T-helper 1 cell treated with Interleukin-12 subunit alpha and Interleukin-12 subunit beta and Interleukin-4 antibody, amounts not matched to agents 30 μg/mL and 1 μg/mL, for 36 hours (primary cell): Measurements from ENCODE around the gene VAMP8.
"Not testable (repeated sequence)": the region's sequence is repeated elsewhere in the genome, so short reads cannot be mapped to it uniquely, and the experiment has no call there.

Source experiments
- H3K27ac Mint-ChIP-seq: one replicate; pipeline ENCODE4 v1.8.0; 2021; ENCODE audit warnings: mild to moderate bottlenecking, mixed read lengths
- H3K27me3 Mint-ChIP-seq: one replicate; pipeline ENCODE4 v1.8.0; 2021; ENCODE audit warnings: low read depth, mixed read lengths
- H3K36me3 Mint-ChIP-seq: one replicate; pipeline ENCODE4 v1.8.0; 2021; ENCODE audit warnings: low read depth, mixed read lengths
- H3K4me1 Mint-ChIP-seq: one replicate; pipeline ENCODE4 v1.8.0; 2021; ENCODE audit warnings: low read depth, mixed read lengths
- H3K4me3 Mint-ChIP-seq: one replicate; pipeline ENCODE4 v1.8.0; 2021; ENCODE audit warnings: mild to moderate bottlenecking, moderate library complexity, mixed read lengths
- H3K9me3 Mint-ChIP-seq: one replicate; pipeline ENCODE4 v1.8.0; 2021; ENCODE audit warnings: mixed read lengths

VAMP8 gene

DNA sequence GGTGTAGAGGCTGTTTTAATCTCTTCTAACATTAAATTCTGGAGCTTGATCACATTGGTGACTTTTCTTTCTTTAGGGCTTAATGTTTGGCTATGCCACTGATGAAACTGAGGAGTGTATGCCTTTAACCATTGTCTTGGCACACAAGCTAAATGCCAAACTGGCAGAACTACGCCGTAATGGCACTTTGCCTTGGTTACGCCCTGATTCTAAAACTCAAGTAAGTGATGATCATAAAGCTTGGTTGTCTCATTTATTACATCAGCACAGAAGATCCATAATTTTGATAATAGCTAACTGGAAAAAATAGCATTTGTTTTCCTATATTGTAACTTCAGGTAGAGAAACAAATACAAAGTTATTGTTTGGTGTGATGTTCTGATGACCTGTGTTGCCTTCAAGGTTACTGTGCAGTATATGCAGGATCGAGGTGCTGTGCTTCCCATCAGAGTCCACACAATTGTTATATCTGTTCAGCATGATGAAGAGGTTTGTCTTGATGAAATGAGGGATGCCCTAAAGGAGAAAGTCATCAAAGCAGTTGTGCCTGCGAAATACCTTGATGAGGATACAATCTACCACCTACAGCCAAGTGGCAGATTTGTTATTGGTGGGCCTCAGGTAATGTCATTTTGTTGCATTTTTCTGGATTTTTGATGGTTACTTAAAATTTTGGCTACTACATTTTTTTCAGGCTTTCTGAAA, 35.5 kb upstream of the VAMP8 start:
- Mint-ChIP-seq H3K27me3 (no peaks in the 10 kb centered on the region), H3K36me3 (peaks cover 57% of the 10 kb centered on the region), H3K4me1 (peaks cover 45% of the 10 kb centered on the region), H3K27ac (peak overlapping the region; percentile 34), H3K4me3 (peak overlapping the region; percentile 92), H3K9me3 (no peaks in the 10 kb centered on the region)

DNA sequence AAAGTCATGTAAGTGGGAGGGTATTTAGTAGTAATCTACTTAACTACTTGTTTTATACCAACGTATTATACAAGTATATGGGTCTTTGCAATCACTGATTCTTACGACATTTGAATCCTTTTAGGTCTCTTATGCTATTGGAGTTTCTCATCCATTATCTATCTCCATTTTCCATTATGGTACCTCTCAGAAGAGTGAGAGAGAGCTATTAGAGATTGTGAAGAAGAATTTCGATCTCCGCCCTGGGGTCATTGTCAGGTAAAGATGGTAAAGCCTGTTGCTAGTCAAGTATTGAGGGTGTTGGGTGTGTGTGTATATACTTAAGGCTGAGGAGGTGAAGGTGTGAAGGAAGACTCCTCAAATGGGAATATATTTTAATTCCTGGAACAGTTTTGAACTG, 34.6 kb upstream of the VAMP8 start:
- no peaks in the 10 kb centered on the region for H3K27me3 Mint-ChIP-seq
- peaks cover 58% of the 10 kb centered on the region for H3K36me3 Mint-ChIP-seq
- no peaks in the 10 kb centered on the region for H3K9me3 Mint-ChIP-seq
- no peak overlapping the region for H3K4me3 Mint-ChIP-seq
- peaks cover 41% of the 10 kb centered on the region for H3K4me1 Mint-ChIP-seq
- H3K27ac Mint-ChIP-seq, result no peak overlapping the region

DNA sequence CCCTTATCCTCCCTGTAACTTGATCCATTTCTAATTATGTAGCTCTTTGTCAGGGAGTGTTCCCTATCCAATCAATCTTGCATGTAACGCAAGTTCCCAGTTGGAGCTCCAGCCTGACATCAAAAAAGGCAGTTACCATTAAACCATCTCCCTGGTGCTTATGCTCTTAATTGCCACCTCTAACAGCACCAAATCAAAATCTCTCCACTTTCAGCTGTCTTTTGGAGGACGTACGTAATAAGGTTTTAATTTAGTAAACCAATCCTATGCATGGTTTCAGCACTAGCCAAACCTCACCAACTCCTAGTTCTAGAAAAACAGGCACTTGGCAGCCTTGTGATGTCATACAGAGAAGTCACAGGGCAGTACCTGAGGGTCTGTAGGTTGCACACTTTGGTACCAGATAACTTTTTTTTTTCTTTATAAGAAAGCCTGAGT, 33.1 kb upstream of the VAMP8 start:
- not testable (repeated sequence) for H3K27ac Mint-ChIP-seq, H3K27me3 Mint-ChIP-seq, H3K4me3 Mint-ChIP-seq, H3K9me3 Mint-ChIP-seq
- Mint-ChIP-seq H3K4me1 (peaks cover 41% of the 10 kb centered on the region), H3K36me3 (peaks cover 61% of the 10 kb centered on the region)

DNA sequence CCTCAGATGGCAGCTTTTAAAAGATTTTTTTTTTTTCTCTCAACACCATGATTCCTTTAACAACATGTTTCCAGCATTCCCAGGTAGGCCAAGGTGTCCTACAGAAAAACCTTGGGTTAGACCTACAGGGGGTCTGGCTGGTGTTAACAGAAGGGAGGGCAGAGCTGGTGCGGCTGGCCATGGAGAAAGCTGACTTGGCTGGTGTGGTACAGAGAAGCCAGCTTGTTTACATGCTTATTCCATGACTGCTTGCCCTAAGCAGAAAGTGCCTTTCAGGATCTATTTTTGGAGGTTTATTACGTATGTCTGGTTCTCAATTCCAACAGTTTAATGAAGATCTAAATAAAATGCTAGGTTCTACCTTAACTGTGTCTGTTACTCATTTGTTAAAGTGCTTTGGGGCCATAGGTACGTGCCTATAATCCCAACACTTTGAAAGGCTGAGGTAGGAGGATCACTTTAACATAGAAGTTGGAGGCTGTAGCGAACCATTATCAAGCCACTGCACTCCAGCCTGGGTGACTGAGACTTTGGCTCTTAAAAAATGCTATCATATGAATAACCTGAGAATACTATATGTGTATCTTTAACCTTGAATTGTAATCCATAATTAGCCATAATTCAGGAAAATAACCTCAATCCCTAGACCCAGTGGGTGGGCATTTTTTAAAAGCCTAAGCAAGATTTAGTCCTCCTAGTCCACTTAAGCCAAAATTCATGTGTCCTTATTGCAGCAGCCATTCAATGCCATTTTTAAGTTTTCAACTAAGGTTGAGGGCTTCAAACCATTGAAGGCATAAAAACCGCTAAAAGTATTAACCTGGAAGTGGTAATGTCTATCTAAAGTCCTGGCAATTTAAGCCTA, 32.2 kb upstream of the VAMP8 start:
- not testable (repeated sequence) for H3K9me3 Mint-ChIP-seq, H3K27me3 Mint-ChIP-seq, H3K27ac Mint-ChIP-seq, H3K4me3 Mint-ChIP-seq
- Mint-ChIP-seq H3K4me1 (peaks cover 37% of the 10 kb centered on the region), H3K36me3 (peaks cover 59% of the 10 kb centered on the region)

- peaks cover 31% of the 10 kb centered on the region for H3K4me1 Mint-ChIP-seq
- H3K27ac Mint-ChIP-seq, result no peak overlapping the region
- no peaks in the 10 kb centered on the region for H3K9me3 Mint-ChIP-seq
- no peak overlapping the region for H3K4me3 Mint-ChIP-seq
- H3K36me3 Mint-ChIP-seq, result peaks cover 56% of the 10 kb centered on the region
- H3K27me3 Mint-ChIP-seq, result no peaks in the 10 kb centered on the region
Observed at GRCh38 chr2:85545780-85546240, 31.6 kb upstream of the VAMP8 start.

DNA sequence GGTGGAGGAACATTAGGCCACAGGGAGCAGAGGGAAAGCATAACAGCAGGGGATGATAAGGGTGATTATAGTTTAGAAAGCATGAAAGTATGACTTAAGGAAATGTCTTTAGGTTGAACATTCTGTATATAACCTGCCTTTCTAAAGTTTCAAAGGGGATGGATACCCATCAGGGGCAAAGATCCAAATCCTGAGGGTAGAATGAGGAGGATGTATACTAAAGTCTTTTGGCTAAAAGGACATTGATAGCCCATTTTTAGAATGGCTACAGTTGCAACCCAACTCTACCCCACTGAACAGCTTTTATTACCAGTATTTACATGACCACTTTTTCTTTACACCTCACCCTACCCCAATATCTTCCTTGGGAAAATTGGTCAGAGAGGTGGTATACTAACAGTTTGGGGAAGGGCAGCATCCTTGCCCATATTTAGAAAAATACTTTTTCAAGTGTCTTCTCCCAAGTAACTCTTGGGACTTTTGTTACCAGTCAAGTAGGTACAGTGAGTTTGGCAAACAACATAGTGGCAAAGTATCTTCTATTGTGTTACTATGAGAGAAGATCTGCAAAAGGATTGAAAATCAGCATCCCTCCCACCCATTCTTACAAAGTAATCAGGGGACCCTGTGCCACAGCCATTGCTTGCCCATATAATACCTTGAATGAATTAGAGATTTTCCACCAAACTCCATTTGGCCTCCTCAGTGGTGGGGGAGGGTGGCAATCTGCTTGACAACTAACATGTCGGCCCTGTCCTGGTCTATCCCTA, 30.1 kb upstream of the VAMP8 start:
- H3K27ac Mint-ChIP-seq, result peak overlapping the region; percentile 32
- peaks cover 22% of the 10 kb centered on the region for H3K4me1 Mint-ChIP-seq
- H3K4me3 Mint-ChIP-seq, result no peak overlapping the region
- H3K27me3 Mint-ChIP-seq, result no peaks in the 10 kb centered on the region
- H3K9me3 Mint-ChIP-seq, result no peaks in the 10 kb centered on the region
- peaks cover 51% of the 10 kb centered on the region for H3K36me3 Mint-ChIP-seq

DNA sequence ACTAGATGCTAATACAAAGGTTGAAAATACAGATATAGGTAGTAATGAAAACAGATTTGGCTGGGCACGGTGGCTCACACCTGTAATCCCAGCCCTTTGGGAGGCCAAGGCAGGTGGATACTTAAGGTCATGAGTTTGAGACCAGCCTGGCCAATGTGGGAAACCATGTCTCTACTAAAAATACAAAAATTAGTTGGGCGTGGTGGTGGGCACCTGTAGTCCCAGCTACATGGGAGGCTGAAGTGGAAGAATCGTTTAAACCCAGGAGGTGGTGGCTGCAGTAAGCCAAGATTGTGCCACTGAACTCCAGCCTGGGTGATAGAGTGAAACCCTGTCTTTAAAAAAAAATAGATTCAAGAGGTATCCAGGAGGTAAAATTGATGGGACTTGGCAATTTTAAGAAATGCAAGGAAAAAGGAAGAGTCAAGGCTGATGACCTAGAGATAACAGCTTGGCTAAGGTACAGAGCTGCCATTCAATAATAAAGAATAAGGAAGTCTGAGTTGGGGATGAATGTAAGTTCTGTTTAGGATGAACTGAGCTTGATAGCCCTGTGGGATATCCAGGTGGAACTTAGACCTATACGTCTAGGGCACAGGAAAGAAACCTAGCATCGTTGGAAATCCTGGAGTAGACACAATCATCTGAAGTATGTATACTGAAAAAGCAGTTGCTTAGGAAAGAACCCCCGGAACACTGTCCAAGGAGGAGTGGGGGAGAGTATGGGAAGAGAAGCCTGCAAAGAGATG, 29.4 kb upstream of the VAMP8 start:
- H3K4me3 Mint-ChIP-seq, result no peak overlapping the region
- no peaks in the 10 kb centered on the region for H3K27me3 Mint-ChIP-seq
- peaks cover 18% of the 10 kb centered on the region for H3K4me1 Mint-ChIP-seq
- H3K9me3 Mint-ChIP-seq, result no peaks in the 10 kb centered on the region
- H3K36me3 Mint-ChIP-seq, result peaks cover 50% of the 10 kb centered on the region
- peak overlapping the region; percentile 34 for H3K27ac Mint-ChIP-seq

- Mint-ChIP-seq H3K36me3 (peaks cover 50% of the 10 kb centered on the region), H3K4me1 (peaks cover 16% of the 10 kb centered on the region), H3K27ac (no peak overlapping the region)
Observed at GRCh38 chr2:85548608-85548900, 28.8 kb upstream of the VAMP8 start.

GRCh38 chr2:85549095-85549494, 28.3 kb upstream of the VAMP8 start:
- H3K27ac Mint-ChIP-seq, result no peak overlapping the region
- H3K27me3 Mint-ChIP-seq, result no peaks in the 10 kb centered on the region
- H3K36me3 Mint-ChIP-seq, result peaks cover 49% of the 10 kb centered on the region
- H3K4me1 Mint-ChIP-seq, result peaks cover 16% of the 10 kb centered on the region
- no peak overlapping the region for H3K4me3 Mint-ChIP-seq
- no peaks in the 10 kb centered on the region for H3K9me3 Mint-ChIP-seq

More at GRCh38 chr2:85548608-85548900, 28.8 kb upstream of the VAMP8 start:
- no peaks in the 10 kb centered on the region for H3K9me3 Mint-ChIP-seq
- no peaks in the 10 kb centered on the region for H3K27me3 Mint-ChIP-seq
- H3K4me3 Mint-ChIP-seq, result no peak overlapping the region

DNA sequence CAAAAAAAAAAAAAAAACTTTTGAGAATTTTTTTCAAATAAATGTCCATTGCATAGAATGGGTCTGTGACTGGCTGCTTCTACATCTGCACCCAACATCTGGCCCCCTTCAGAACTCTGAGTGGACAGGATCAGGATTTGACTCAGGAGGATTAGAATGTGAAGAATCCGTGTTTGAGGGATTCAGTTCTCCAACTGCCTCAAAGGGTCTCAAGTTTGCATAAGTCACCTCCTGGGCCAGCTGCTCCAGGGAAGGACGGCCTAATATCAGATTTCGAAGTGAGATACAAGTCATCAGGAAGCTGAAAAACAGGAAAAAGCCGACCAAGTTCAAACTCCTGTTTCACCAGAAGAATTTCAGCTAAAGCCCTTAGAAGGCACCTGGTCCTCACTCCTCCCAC, 27.6 kb upstream of the VAMP8 start:
- Mint-ChIP-seq H3K27ac (no peak overlapping the region), H3K9me3 (no peaks in the 10 kb centered on the region), H3K27me3 (no peaks in the 10 kb centered on the region), H3K4me1 (peaks cover 12% of the 10 kb centered on the region), H3K36me3 (peaks cover 48% of the 10 kb centered on the region), H3K4me3 (no peak overlapping the region)

- peaks cover 49% of the 10 kb centered on the region for H3K36me3 Mint-ChIP-seq
- no peak overlapping the region for H3K27ac Mint-ChIP-seq
- H3K4me1 Mint-ChIP-seq, result peaks cover 12% of the 10 kb centered on the region
- no peaks in the 10 kb centered on the region for H3K9me3 Mint-ChIP-seq
- no peaks in the 10 kb centered on the region for H3K27me3 Mint-ChIP-seq
- H3K4me3 Mint-ChIP-seq, result no peak overlapping the region
Observed at GRCh38 chr2:85550486-85550885, 26.9 kb upstream of the VAMP8 start.

DNA sequence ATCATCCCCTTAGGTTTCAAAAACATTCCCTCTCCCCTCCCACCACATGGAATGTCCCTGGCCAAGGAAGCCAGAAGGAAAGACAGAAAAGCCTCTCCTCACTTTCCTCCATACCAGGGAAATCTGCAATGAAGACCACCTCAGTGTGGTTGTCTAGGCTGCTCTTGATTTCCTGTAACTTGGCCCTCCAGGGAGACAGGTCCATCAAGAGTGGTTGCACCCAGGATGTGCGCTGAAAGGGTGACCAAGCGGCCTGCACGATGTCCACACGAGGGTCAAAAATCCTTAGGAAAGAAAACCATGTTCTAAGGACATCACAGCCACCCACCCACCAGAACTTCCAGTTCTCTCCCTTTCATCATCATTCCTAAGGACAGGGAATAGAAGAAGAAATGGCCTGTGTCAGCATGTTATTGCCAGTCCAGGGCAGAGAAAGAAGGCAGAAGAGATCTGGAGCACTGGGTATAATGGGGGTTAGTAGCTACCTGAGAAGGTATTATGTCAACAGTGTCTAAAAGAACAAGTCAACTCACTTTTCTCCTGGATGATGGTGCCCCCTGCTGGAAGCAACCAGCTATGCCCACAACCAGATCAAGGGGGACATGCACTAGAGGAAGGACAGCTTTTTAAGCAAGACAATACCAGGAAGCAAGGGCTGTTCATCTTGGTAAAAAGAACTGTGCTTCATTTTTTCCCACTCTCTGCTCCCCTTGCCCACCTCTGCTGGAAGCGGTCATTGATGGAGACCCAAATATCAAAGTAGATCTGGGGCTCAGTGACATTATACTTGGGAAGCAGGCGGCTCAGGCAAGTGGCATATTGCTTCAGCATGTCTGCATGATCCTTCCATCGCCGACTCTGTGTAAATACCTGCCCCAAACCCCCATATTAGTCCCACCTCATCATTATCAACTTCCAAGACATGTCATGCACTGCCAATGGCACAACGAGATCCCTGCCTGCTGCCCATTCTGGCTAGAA, 25.4 kb upstream of the VAMP8 start:
- no peaks in the 10 kb centered on the region for H3K9me3 Mint-ChIP-seq
- no peak overlapping the region for H3K4me3 Mint-ChIP-seq
- H3K27me3 Mint-ChIP-seq, result no peaks in the 10 kb centered on the region
- H3K4me1 Mint-ChIP-seq, result peaks cover 10% of the 10 kb centered on the region
- peak overlapping the region; percentile 13 for H3K27ac Mint-ChIP-seq
- H3K36me3 Mint-ChIP-seq, result peaks cover 42% of the 10 kb centered on the region

- Mint-ChIP-seq H3K9me3 (no peaks in the 10 kb centered on the region), H3K4me1 (peaks cover 10% of the 10 kb centered on the region), H3K36me3 (peaks cover 42% of the 10 kb centered on the region), H3K27me3 (no peaks in the 10 kb centered on the region), H3K27ac (no peak overlapping the region), H3K4me3 (no peak overlapping the region)
Observed at GRCh38 chr2:85553184-85553583, 24.2 kb upstream of the VAMP8 start.
